ENCODE measurements around the gene OS9. TPM values are rescaled to one million over a fixed set of nuclear protein-coding genes. Genes with fewer than 3 reads are reported as not detected.
"Not testable (repeated sequence)": the region's sequence is repeated elsewhere in the genome, so short reads cannot be mapped to it uniquely, and the experiment has no call there.

Gene OS9
- 188 and 212 TPM in 2 replicates for total RNA-seq
- polyA plus RNA-seq, result 374 and 561 TPM in 2 replicates
- 273 and 349 TPM in 2 replicates for polyA plus RNA-seq (2011; cell fraction: cytosol; rRNA removed)
- 399 and 498 TPM in 2 replicates for polyA plus RNA-seq (2011; cell fraction: nucleus; rRNA removed)
- 232 and 261 TPM in 2 replicates for polyA plus RNA-seq (2012)
- polyA minus RNA-seq, result 403 and 488 TPM in 2 replicates
- polyA minus RNA-seq (2011; cell fraction: cytosol; rRNA and poly(A)+ RNA removed), result 28.0 TPM
- 76.8 and 85.8 TPM in 2 replicates for polyA minus RNA-seq (2011; cell fraction: nucleus; rRNA and poly(A)+ RNA removed)
- Bru-seq, nascent RNA, result percentile 73 among the genes with signal in this experiment
- percentile 83 among the genes with signal in this experiment for BruChase-seq, experiment 1, labeled RNA remaining after a 6-hour chase
- BruChase-seq, experiment 2, labeled RNA remaining after a 2-hour chase, result percentile 76 among the genes with signal in this experiment
- long read RNA-seq, transcript OS9-203 (14 exons, 2,457 nt), result minor isoform, 51 of 676 reads
- long read RNA-seq, transcript OS9-202 (15 exons, 2,691 nt), result minor isoform, 145 of 676 reads
- long read RNA-seq, transcript OS9-220 (14 exons, 2,135 nt), result major isoform, 203 of 676 reads
- long read RNA-seq, transcript OS9-201 (14 exons, 2,505 nt), result minor isoform, 86 of 676 reads
- long read RNA-seq, partial matches to known transcripts, result 44 of 676 reads
- long read RNA-seq, other reads (novel, unspliced or antisense), result 123 of 676 reads

DNA sequence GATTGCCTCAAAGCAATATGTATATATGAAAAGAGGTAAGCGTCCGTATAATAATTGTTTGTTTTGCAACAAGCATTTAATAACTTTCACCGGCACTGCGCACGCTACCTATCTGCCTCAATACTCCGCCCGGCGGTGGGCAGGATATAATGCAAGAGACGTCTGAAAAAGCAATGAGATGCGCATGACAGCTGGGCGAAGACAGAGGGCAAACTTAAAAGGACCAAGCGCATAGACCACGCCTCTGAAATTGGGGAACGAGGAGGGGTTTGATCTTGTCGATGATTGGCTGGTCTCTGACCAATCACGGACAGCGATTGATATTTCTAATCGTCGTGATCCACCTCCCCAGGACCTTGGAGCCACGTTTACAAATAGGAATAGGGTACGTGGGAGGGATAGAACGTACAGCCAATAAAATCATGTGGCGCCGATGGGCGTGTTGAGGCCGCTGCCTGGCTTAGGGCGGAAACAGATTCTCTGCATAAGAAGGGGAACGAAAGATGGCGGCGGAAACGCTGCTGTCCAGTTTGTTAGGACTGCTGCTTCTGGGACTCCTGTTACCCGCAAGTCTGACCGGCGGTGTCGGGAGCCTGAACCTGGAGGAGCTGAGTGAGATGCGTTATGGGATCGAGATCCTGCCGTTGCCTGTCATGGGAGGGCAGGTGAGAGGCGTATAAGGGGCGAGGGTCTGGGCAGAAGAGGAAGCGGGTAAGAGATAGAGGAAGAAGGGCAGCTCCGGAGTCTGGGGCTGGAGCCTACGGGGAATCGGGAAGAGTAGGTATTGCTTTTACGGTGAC lies at the start of gene OS9:
Gene OS9, plus strand, starts transcription at position 474 of the 800 bp plus-strand sequence. Its CDS starts 30 bp downstream, at position 504.
- H3K36me3 ChIP-seq (ENCODE audit: control insufficient read depth in 2 of 2, extremely low read depth in 1 of 2, insufficient read depth in 2 of 2, low read length in 2 of 2), result peaks cover 4 to 8% of the 10 kb centered on the region in 2 experiments
- no TSS peak for BruUV-seq (replicated peaks)
- H3K27ac ChIP-seq (ENCODE audit: insufficient read depth, low read depth, low read length), result peak within 1 kb of the TSS; percentile 36
- DNase-seq (ENCODE audit: low read depth, low spot score), result peak; percentile 100
- CTCF ChIA-PET, result interaction anchor here (0.5 to 3.5 kb wide), 8 partner anchors 25 to 112 kb away, joined by 3 to 25 read pairs (median 4); partner anchors contain the start of gene B4GALNT1
- peak within 1 kb of the TSS; percentile 81 for H3K9ac ChIP-seq (replicated peaks; ENCODE audit: extremely low read depth, insufficient read depth, low read length)
- dilution Hi-C loops (cut with MboI; ENCODE audit: extremely low pct_ligation_motif_present, low sequenced_read_pairs) (no loop called here), intact Hi-C loops (cut with micrococcal nuclease) (loop anchor here (1.0 to 5.0 kb wide), 3 partner anchors 32 to 147 kb away; partner anchors contain the start of gene DCTN2)
- peak within 1 kb of the TSS; percentile 90 for H2AFZ ChIP-seq (ENCODE audit: low read depth, low read length)
- peaks cover 3% of the 10 kb centered on the region for H3K79me2 ChIP-seq (ENCODE audit: control insufficient read depth, insufficient read depth, low read length)
- H3K9me3 ChIP-seq (replicated peaks; ENCODE audit: control insufficient read depth, insufficient read depth, low read length), result no peaks in the 10 kb centered on the region
- no peaks in the 10 kb centered on the region for H3K27me3 ChIP-seq (ENCODE audit: control insufficient read depth in 2 of 2, insufficient read depth in 2 of 2, low read length in 2 of 2)
- H3K9me1 ChIP-seq (replicated peaks; ENCODE audit: control insufficient read depth, extremely low read depth, insufficient read depth, low read length), result no peaks in the 10 kb centered on the region
- H3K4me2 ChIP-seq (ENCODE audit: insufficient read depth, low read length), result peak within 1 kb of the TSS; percentile 78
- no peaks in the 10 kb centered on the region for H4K20me1 ChIP-seq (replicated peaks; ENCODE audit: control insufficient read depth, extremely low read depth, insufficient read depth, low read length)
- peak; percentile 100 for FAIRE-seq
- TF ChIP-seq, protein P1, sequence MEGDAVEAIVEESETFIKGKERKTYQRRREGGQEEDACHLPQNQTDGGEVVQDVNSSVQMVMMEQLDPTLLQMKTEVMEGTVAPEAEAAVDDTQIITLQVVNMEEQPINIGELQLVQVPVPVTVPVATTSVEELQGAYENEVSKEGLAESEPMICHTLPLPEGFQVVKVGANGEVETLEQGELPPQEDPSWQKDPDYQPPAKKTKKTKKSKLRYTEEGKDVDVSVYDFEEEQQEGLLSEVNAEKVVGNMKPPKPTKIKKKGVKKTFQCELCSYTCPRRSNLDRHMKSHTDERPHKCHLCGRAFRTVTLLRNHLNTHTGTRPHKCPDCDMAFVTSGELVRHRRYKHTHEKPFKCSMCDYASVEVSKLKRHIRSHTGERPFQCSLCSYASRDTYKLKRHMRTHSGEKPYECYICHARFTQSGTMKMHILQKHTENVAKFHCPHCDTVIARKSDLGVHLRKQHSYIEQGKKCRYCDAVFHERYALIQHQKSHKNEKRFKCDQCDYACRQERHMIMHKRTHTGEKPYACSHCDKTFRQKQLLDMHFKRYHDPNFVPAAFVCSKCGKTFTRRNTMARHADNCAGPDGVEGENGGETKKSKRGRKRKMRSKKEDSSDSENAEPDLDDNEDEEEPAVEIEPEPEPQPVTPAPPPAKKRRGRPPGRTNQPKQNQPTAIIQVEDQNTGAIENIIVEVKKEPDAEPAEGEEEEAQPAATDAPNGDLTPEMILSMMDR (IDR thresholded peaks at IDR 0.05; ENCODE audit: extremely low read depth in 1 of 2, insufficient read depth in 1 of 2, low read depth in 1 of 2, low read length in 2 of 2), result peak; percentile 65 to 66
- TF ChIP-seq POLR2A (IDR thresholded peaks at IDR 0.05; ENCODE audit: low read depth, low read length), result peak; percentile 92
- TF ChIP-seq GATA2 (IDR thresholded peaks at IDR 0.05; ENCODE audit: insufficient read depth, insufficient read length, low read depth, low read length), result no peak
- TF ChIP-seq MYC (IDR thresholded peaks at IDR 0.05; ENCODE audit: low read depth, low read length), result no peak
- TF ChIP-seq POLR2AphosphoS5 (IDR thresholded peaks at IDR 0.05; ENCODE audit: insufficient read depth, low read depth, low read length), result peak; percentile 68
- peaks cover 7% of the 10 kb centered on the region for H3K4me1 ChIP-seq (ENCODE audit: control insufficient read depth, extremely low read depth, insufficient read depth, low read length)
- POLR2A ChIA-PET, result no interaction called here
- peak within 1 kb of the TSS; percentile 38 to 77 (median 72) for H3K4me3 ChIP-seq (replicated peaks in 1 of 3; ENCODE audit: insufficient read depth in 1 of 3, low read depth in 1 of 3, low read length in 3 of 3)

DNA sequence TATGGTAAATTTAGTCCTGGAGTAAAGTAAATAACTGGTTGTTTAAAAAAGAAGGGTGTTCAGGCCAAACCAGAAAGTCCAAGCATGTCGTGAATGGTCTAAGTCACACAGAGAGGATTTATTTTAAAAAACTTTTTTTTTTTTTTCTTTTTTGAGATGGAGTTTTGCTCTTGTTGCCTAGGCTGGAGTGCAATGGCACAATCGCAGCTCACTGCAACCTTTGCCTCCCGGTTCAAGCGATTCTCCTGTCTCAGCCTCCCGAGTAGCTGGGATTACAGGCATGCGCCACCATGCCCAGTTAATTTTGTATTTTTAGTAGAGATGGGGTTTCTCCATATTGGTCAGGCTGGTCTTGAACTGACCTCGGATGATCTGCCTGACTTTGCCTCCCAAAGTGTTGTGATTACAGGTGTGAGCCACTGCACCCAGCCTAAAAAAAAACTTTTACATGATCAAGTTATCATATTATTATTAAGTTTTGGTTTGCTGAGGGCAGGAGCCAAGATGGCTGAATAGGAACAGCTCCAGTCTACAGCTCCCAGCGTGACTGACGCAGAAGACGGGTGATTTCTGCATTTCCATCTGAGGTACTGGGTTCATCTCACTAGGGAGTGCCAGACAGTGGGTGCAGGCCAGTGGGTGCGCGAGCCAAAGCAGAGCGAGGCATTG lies 47.8 kb upstream of the OS9 start:
- dilution Hi-C loops (cut with MboI; ENCODE audit: extremely low pct_ligation_motif_present, low sequenced_read_pairs); H3K4me2 ChIP-seq (ENCODE audit: insufficient read depth, low read length): not testable (repeated sequence)

More for the DNA sequence above, 47.8 kb upstream of the OS9 start:
- BruUV-seq (replicated peaks); H3K36me3 ChIP-seq (ENCODE audit: control insufficient read depth in 2 of 2, extremely low read depth in 1 of 2, insufficient read depth in 2 of 2, low read length in 2 of 2); H3K9me3 ChIP-seq (replicated peaks; ENCODE audit: control insufficient read depth, insufficient read depth, low read length); H3K9me1 ChIP-seq (replicated peaks; ENCODE audit: control insufficient read depth, extremely low read depth, insufficient read depth, low read length); H4K20me1 ChIP-seq (replicated peaks; ENCODE audit: control insufficient read depth, extremely low read depth, insufficient read depth, low read length); H3K9ac ChIP-seq (replicated peaks; ENCODE audit: extremely low read depth, insufficient read depth, low read length); H3K27me3 ChIP-seq (ENCODE audit: control insufficient read depth in 2 of 2, insufficient read depth in 2 of 2, low read length in 2 of 2); CTCF ChIA-PET; FAIRE-seq; H3K27ac ChIP-seq (ENCODE audit: insufficient read depth, low read depth, low read length); POLR2A ChIA-PET; intact Hi-C loops (cut with micrococcal nuclease); H3K4me1 ChIP-seq (ENCODE audit: control insufficient read depth, extremely low read depth, insufficient read depth, low read length); H3K79me2 ChIP-seq (ENCODE audit: control insufficient read depth, insufficient read depth, low read length); DNase-seq (ENCODE audit: low read depth, low spot score); H3K4me3 ChIP-seq (replicated peaks in 1 of 3; ENCODE audit: insufficient read depth in 1 of 3, low read depth in 1 of 3, low read length in 3 of 3); H2AFZ ChIP-seq (ENCODE audit: low read depth, low read length): not testable (repeated sequence)
